Spinal cord (tissue), 10 donors: Measurements from ENCODE around the gene GRAPL. TPM values are rescaled to one million over a fixed set of nuclear protein-coding genes. Genes with fewer than 3 reads are reported as not detected.
"Not testable (repeated sequence)": the region's sequence is repeated elsewhere in the genome, so short reads cannot be mapped to it uniquely, and the experiment has no call there.

Experiments used
- DNase-seq, 6 donors: peaks; one replicate each; pipeline versions ENCODE4 v3.0.0 to v3.0.0-alpha.2; 2013 to 2015; ENCODE audit warnings: low spot score in 6 of 6, low read depth in 4 of 6
- H3K27ac ChIP-seq: one replicate; pipeline ENCODE4 v1.5.1; 2013; ENCODE audit warnings: low read depth, low read length, control low read depth
- H3K27me3 ChIP-seq: one replicate; pipeline ENCODE4 v1.6.1; 2013; ENCODE audit warnings: low read length; ENCODE audit not compliant: control insufficient read depth, insufficient read depth
- H3K36me3 ChIP-seq: one replicate; pipeline ENCODE4 v1.6.1; 2013; ENCODE audit warnings: low read length; ENCODE audit not compliant: control insufficient read depth, insufficient read depth
- H3K4me1 ChIP-seq: one replicate; pipeline ENCODE4 v1.6.1; 2013; ENCODE audit warnings: low read length; ENCODE audit not compliant: control insufficient read depth, insufficient read depth
- H3K4me3 ChIP-seq: one replicate; pipeline ENCODE4 v1.5.1; 2013; ENCODE audit warnings: low read depth, low read length, control low read depth
- H3K9me3 ChIP-seq: one replicate; pipeline ENCODE4 v1.6.1; 2013; ENCODE audit warnings: low read length; ENCODE audit not compliant: control insufficient read depth, insufficient read depth
- WGBS: methylation state at CpG from one replicate; pipeline ENCODE4 v1.1.5; 2013; ENCODE audit warnings: missing lambda C conversion rate; ENCODE audit not compliant: insufficient coverage; 5-methylcytosine and 5-hydroxymethylcytosine counted together
- polyA plus RNA-seq, 2 donors: library from polyadenylated mRNA; unstranded; fragments of 120-200 nt; gene quantifications; one replicate each; pipeline ENCODE4 v1.2.1, GENCODE V29; 2013; ENCODE audit not compliant: insufficient read length in 2 of 2
- total RNA-seq, 2 donors: library from RNA; depleted of rRNA in 1 of 2; stranded (reverse); fragments of 120-200 nt in 1 of 2; fragments of >200 nt in 1 of 2; gene quantifications; one replicate each; pipeline versions ENCODE4 v1.2.3 to v1.2.4, GENCODE V29; 2013 to 2014
- donor health status: healthy.

The GRAPL gene
- total and polyA plus RNA-seq, 4 donors: 1.6 to 3.8 (median 1.8) TPM

DNA sequence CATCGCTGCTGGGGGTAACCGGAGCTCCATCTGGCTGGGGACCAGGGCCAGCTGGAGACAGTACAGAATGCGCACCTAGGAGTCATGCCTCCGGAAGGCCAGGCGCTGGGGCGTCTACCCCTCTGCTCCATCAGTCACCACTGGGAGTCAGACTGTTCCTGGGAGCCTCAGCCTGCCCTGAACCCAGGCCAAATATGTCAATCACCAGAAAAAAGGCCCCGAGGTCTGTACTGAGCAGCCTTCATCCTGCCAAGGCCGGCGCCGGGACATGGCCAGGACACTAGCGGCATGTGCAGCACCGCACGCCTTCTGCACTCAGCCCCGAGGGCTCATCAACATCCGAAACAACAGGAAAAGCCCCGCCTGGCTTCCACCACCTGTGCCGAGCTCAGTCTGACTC is 8.7 kb downstream of the GRAPL start:
- H3K36me3 ChIP-seq, H3K27ac ChIP-seq, DNase-seq, H3K4me1 ChIP-seq, H3K9me3 ChIP-seq, H3K4me3 ChIP-seq, H3K27me3 ChIP-seq: not testable (repeated sequence)
- no CpG with 5 or more reads among the region's 17 CpGs for WGBS

DNA sequence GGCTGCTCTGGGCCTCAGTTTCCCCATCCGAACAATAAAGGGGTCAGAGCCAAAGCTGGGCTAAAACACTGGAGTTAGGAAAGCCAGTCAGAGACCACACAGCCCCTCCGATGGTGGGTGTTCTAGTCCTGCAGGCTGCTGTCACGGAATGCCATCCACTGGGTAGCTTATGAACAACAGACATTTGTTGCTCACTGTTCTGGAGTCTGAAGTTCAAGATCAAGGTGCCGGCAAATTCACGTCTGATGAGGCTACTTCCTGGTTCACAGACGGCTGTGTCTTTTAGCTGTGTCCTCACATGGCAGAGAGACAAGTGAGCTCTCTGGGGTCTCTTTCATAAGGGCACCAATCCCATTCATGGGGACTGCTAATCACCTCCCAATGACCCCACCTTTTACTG is 9.2 kb downstream of the GRAPL start:
- not testable (repeated sequence) for H3K27me3 ChIP-seq, H3K4me1 ChIP-seq, H3K27ac ChIP-seq, H3K4me3 ChIP-seq, DNase-seq, H3K36me3 ChIP-seq, H3K9me3 ChIP-seq
- WGBS: no CpG with 5 or more reads among the region's 6 CpGs

DNA sequence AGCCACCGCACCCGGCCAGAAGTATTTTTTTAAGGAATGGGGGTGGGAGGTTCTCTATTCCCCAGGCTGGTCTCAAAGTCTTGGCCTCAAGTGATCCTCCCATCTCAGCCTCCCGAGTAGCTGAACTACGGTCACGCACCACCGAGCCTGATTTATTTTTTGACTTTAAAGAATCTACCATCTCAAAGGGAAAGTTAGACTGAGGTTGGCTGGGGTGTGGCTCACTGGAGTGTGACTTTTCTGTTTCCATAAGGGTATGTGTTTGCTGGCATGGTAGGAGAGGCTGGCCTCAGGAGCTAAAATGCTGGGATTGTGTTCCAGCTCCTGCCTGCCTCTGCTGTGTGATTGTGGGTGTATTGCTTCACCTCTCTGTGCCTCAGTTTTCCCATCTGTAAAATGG is 10.6 kb downstream of the GRAPL start:
- not testable (repeated sequence) for H3K36me3 ChIP-seq, DNase-seq, H3K27me3 ChIP-seq, H3K4me1 ChIP-seq, H3K9me3 ChIP-seq, H3K4me3 ChIP-seq, H3K27ac ChIP-seq
- no CpG with 5 or more reads among the region's 6 CpGs for WGBS

DNA sequence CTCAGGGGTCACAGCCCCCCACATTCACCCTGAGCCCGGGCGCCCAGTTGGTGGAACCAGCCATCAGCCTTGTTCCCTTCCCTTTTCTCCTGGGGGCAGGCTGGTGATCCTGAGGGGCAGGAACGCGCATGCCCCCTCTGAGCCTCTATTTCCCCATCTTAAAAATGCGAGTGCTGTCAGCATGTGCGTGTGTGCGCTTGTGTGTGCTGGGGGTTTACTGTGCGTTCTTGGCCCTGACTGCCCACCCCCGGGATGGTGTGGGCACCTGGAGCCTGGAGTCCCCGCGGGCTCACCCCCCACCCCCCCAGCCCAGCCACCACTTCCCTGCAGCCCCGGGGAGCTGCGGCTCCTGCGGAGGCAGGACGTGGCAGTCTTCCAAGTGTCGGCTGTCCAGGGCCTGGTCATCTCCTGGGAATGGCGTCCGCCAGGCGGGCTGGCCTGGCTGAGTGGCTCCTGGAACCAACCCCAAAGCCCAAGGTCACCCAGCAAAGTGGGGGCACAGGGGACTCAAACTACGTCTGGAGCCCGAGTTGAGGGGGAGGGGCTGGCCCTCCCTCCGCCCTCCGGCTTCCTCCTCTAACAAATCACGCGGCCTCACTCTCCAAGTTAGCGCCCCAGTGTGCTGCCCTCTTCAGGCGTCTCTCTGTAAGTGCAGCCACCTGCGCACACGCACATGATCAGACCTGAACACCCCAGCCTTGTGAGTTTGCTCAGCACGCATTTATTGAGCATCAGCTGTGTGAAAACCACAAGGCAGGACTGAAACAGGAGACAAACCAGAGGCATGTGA is 14.2 kb downstream of the GRAPL start:
- not testable (repeated sequence) for H3K27me3 ChIP-seq, H3K27ac ChIP-seq, H3K4me3 ChIP-seq, H3K4me1 ChIP-seq, H3K9me3 ChIP-seq, DNase-seq, H3K36me3 ChIP-seq
- WGBS: no CpG with 5 or more reads among the region's 30 CpGs

DNA sequence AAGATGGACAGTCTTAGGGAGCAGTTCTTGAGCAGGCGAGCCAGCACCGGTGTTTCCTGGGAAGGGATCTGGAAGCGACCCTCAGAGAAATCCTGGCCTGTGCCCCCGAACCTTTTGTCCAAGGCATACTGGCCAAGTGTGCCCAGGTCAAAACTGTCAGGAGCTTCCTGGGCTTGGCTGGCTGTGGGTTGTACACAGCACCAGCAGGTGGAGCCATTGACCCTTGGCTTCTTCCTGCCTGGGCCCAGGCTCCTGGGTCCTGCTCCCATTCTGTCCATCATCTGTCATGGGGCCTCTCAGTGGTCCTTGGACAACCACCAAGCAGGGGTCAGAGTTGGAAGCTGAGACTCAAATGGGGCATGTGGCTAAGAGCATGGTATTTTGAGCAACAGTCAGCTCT is 15.0 kb downstream of the GRAPL start:
- not testable (repeated sequence) for H3K4me1 ChIP-seq, H3K27ac ChIP-seq, H3K36me3 ChIP-seq, H3K27me3 ChIP-seq, H3K9me3 ChIP-seq, H3K4me3 ChIP-seq, DNase-seq
- WGBS: no CpG with 5 or more reads among the region's 4 CpGs

DNA sequence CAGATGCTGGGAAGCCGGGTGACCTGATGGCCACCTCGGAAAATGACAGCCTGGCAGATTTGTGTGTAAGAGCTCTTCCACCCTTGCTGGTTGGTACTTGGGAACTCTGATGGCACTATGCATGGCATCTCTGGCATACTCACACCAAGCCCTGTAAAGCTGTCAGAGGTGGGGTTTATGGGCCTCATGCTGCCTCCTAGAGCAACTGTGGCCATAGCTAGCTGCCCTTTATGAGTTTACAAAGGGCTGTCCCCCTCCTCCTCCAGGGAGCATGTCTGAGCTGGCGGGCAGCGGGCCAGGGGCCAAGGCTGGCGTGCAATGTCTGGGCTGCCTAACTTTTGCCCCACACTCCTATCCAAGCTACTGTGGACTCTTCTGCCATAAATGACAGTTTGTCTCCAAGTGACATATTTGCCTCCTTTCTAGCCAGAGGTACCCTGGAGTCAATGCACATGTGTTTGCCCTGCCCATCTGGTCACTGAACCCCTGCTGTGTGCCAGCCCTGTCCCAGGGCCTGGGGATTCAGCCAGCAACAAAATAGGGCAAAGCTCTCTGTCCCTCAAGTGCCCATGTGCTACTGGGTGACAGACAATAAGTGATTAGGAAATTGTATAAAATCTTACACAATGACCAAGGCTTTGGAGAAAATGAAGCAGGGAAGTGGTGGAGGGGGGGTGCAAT is 15.8 kb downstream of the GRAPL start:
- DNase-seq, H3K4me1 ChIP-seq, H3K27ac ChIP-seq, H3K4me3 ChIP-seq, H3K27me3 ChIP-seq, H3K9me3 ChIP-seq, H3K36me3 ChIP-seq: not testable (repeated sequence)
- WGBS: no CpG with 5 or more reads among the region's 5 CpGs

DNA sequence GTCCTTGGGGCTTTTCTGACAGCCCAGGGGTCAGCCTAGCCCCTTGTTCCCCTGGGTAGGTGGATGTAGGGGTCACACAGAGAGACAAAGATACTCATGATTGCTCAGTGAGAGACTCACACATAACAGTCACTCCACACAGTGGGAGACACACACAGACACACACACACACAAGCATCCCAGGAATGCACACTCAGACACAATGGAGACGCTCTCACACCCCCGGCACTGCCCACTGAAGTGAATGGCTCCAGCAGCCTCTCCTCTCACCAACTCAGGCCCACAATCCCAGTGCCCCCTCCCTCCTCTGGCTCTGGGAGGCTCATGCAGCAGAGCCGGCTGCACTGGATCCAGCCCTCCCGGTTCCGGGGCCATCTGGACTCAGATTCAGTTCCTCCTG is 17.0 kb downstream of the GRAPL start:
- DNase-seq, H3K4me3 ChIP-seq, H3K27me3 ChIP-seq, H3K27ac ChIP-seq, H3K9me3 ChIP-seq, H3K36me3 ChIP-seq, H3K4me1 ChIP-seq: not testable (repeated sequence)
- WGBS: no CpG with 5 or more reads among the region's 5 CpGs

DNA sequence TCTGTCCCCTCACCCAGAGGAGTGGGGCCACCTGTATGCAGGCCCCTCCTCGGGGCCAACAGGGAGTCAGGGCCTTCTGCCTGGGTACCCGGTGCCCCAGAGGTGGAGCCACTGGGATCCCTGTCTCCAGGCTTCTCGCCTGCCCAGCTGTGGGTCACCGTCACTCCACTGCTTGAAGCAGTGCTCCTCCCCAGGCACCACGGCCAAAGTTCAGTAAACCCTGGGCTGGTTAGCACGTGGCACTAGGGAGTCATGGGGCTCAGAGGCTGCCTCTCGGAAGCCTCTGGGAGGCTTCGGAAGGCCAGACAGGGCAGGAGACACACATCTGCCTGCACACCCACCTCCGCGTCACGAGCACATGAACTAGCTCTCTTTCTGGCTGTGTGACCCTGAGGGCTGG is 18.1 kb downstream of the GRAPL start:
- no CpG with 5 or more reads among the region's 11 CpGs for WGBS
- H3K9me3 ChIP-seq, H3K36me3 ChIP-seq, H3K27ac ChIP-seq, H3K4me1 ChIP-seq, H3K4me3 ChIP-seq, H3K27me3 ChIP-seq, DNase-seq: not testable (repeated sequence)

DNA sequence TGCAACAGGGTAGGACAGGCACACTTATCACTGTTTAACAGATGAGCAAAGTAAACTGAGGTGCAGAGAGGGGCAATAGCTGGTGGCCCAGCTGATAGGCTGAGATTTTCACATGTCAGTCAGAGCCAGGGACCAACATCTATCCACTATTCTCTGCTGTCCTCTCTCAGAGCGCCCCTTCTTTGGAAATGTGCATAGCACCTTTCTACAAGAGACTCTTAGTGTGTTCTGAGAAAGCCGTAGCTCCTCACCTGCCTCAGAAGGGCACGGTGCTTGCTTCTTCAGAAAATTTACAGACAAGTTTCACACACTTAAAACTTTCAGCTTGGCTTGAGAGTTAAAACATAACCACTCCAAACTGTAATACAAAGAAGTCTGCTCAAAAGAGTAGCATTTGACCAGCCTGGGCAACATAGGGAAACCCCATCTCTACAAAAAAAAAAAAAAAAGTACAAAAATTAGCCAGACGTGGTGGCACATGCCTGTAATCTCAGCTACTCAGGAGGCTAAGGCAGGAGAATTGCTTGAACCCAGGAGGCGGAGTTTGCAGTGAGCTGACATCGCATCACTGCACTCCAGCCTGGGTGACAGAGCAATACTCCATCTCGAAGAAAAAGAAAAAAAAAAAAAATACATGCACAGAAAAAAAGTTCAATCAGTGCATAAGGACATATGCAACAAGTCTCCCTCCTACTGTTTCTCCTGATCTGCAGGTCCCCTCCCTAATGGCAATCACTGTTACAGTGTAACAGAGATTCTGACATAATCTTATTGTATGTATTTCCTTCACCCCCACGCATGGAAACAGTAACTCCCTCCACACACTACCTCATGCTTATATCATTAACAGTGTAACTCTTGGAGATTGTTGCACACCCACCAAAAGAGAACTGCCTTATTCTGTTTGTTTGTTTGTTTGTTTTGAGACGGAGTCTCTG is 23.6 kb downstream of the GRAPL start:
- DNase-seq, H3K9me3 ChIP-seq, H3K27ac ChIP-seq, H3K4me1 ChIP-seq, H3K27me3 ChIP-seq, H3K36me3 ChIP-seq, H3K4me3 ChIP-seq: not testable (repeated sequence)
- no CpG with 5 or more reads among the region's 9 CpGs for WGBS
